ENCODE measurements around the gene APOA5. TPM values are rescaled to one million over a fixed set of nuclear protein-coding genes. Genes with fewer than 3 reads are reported as not detected.
A peak's percentile ranks its signal among the peaks of the same experiment; 100 is the strongest.

The APOA5 gene
- total and polyA plus RNA-seq, 2 of the 13 experiments (the other 11 are each of a cell fraction or from before 2014, with no cell fraction given): 44.0 to 49.1 TPM

- TF ChIP-seq ZBTB4 (CRISPR knock-in tag; IDR thresholded peaks at IDR 0.05; ENCODE audit: borderline replicate concordance) (no peak), AHDC1 (CRISPR knock-in tag; IDR thresholded peaks at IDR 0.05; ENCODE audit: borderline replicate concordance) (no peak), ZNF224 (CRISPR knock-in tag; IDR thresholded peaks at IDR 0.05) (no peak), ZNF276 (CRISPR knock-in tag; IDR thresholded peaks at IDR 0.05; ENCODE audit: low read depth) (no peak), ZNF574 (CRISPR knock-in tag; IDR thresholded peaks at IDR 0.05) (no peak; the same call in 1 of the 2 replicates), MAFK (conservative IDR thresholded peaks at IDR 0.05 in 1 of 2, IDR thresholded peaks at IDR 0.05 in 1 of 2; ENCODE audit: low read length in 2 of 2) (no peak), ZNF580 (CRISPR knock-in tag; IDR thresholded peaks at IDR 0.05; ENCODE audit: borderline replicate concordance, low read depth) (no peak; the same call in 1 of the 2 replicates), ZNF12 (CRISPR knock-in tag; IDR thresholded peaks at IDR 0.05) (no peak), CHD2 (IDR thresholded peaks at IDR 0.05; ENCODE audit: low read depth, low read length) (no peak), ZNF816 (CRISPR knock-in tag; IDR thresholded peaks at IDR 0.05; ENCODE audit: borderline replicate concordance) (no peak), NR2F1 (CRISPR knock-in tag; IDR thresholded peaks at IDR 0.05) (peak; percentile 92 to 99), ZNF782 (CRISPR knock-in tag; IDR thresholded peaks at IDR 0.05; ENCODE audit: borderline replicate concordance) (no peak)
Measured at GRCh38 chr11:116792144-116792868, 627 bp upstream of the APOA5 start (continued).

Data from HepG2 (cell line).